ENCODE measurements around the gene ESCO1.

Gene ESCO1

GRCh38 chr18:21513741-21514140 lies 86.8 kb downstream of the ESCO1 start:
- no peak overlapping the region for H2BK15ac ChIP-seq (ENCODE audit: low read length)
- H3K79me1 ChIP-seq (ENCODE audit: low read depth, low read length) = no peaks in the 10 kb centered on the region
- no peak overlapping the region for H3K18ac ChIP-seq (ENCODE audit: low read length)
- no peak overlapping the region for H3K27ac ChIP-seq (replicated peaks; ENCODE audit: low read length)
- no peak overlapping the region for H3K23ac ChIP-seq (ENCODE audit: low read depth, low read length, poor library complexity)
- no peak overlapping the region for H3K14ac ChIP-seq (ENCODE audit: low read length)
- no peak overlapping the region for H4K8ac ChIP-seq (ENCODE audit: low read depth, low read length)
- peaks cover 51 to 100% of the 10 kb centered on the region in 2 donors for H3K36me3 ChIP-seq (replicated peaks in 1 of 2; ENCODE audit: control insufficient read depth in 2 of 2, insufficient read depth in 2 of 2, low read length in 2 of 2)
- H3K4me1 ChIP-seq (ENCODE audit: control insufficient read depth in 2 of 2, insufficient read depth in 1 of 2, low read depth in 1 of 2, low read length in 2 of 2) = no peaks in the 10 kb centered on the region
- WGBS, 2 donors (ENCODE audit: extremely low coverage in 2 of 2, insufficient read length in 2 of 2, insufficient replicate concordance in 1 of 2) = no CpG with 5 or more reads among the region's 5 CpGs
- no peaks in the 10 kb centered on the region for H3K9me3 ChIP-seq (replicated peaks in 1 of 2; ENCODE audit: control insufficient read depth in 2 of 2, insufficient read depth in 1 of 2, low read depth in 1 of 2, low read length in 2 of 2)
- H4K91ac ChIP-seq (ENCODE audit: low read depth, low read length, poor library complexity) = no peak overlapping the region
- H3K4me3 ChIP-seq (ENCODE audit: low read length in 2 of 2) = no peak overlapping the region
- H3K4ac ChIP-seq (ENCODE audit: low read length) = no peak overlapping the region
- H2BK120ac ChIP-seq (ENCODE audit: low read depth, low read length) = no peak overlapping the region
- no peaks in the 10 kb centered on the region for H3K27me3 ChIP-seq (ENCODE audit: control insufficient read depth in 3 of 3, insufficient read depth in 3 of 3, low read depth in 1 of 3, low read length in 3 of 3)
- no peak overlapping the region for H3K4me2 ChIP-seq (ENCODE audit: insufficient read depth, low read length, poor library complexity, severe bottlenecking)
- H3K9ac ChIP-seq (ENCODE audit: low read depth, low read length, poor library complexity) = no peak overlapping the region
- no peak overlapping the region for H2BK5ac ChIP-seq (ENCODE audit: low read length)
- no peak overlapping the region for H2BK12ac ChIP-seq (ENCODE audit: low read length)
- DNase-seq (ENCODE audit: low spot score) = no peak
- no peak overlapping the region for H2AFZ ChIP-seq (ENCODE audit: low read length)
- H2AK5ac ChIP-seq (ENCODE audit: low read depth, low read length) = no peak overlapping the region

GRCh38 chr18:21513292-21513691 lies 87.2 kb downstream of the ESCO1 start:
- no CpG with 5 or more reads among the region's 2 CpGs for WGBS, 2 donors (ENCODE audit: extremely low coverage in 2 of 2, insufficient read length in 2 of 2, insufficient replicate concordance in 1 of 2)
- no peak overlapping the region for H2AK5ac ChIP-seq (ENCODE audit: low read depth, low read length)
- H2AFZ ChIP-seq (ENCODE audit: low read length) = no peak overlapping the region
- no peak overlapping the region for H3K18ac ChIP-seq (ENCODE audit: low read length)
- no peaks in the 10 kb centered on the region for H3K9me3 ChIP-seq (replicated peaks in 1 of 2; ENCODE audit: control insufficient read depth in 2 of 2, insufficient read depth in 1 of 2, low read depth in 1 of 2, low read length in 2 of 2)
- H2BK5ac ChIP-seq (ENCODE audit: low read length) = no peak overlapping the region
- no peaks in the 10 kb centered on the region for H3K4me1 ChIP-seq (ENCODE audit: control insufficient read depth in 2 of 2, insufficient read depth in 1 of 2, low read depth in 1 of 2, low read length in 2 of 2)
- H3K36me3 ChIP-seq (replicated peaks in 1 of 2; ENCODE audit: control insufficient read depth in 2 of 2, insufficient read depth in 2 of 2, low read length in 2 of 2) = peaks cover 53 to 100% of the 10 kb centered on the region in 2 donors
- H2BK12ac ChIP-seq (ENCODE audit: low read length) = no peak overlapping the region
- no peak for DNase-seq (ENCODE audit: low spot score)
- H2BK120ac ChIP-seq (ENCODE audit: low read depth, low read length) = no peak overlapping the region
- H3K4me2 ChIP-seq (ENCODE audit: insufficient read depth, low read length, poor library complexity, severe bottlenecking) = no peak overlapping the region
- H3K23ac ChIP-seq (ENCODE audit: low read depth, low read length, poor library complexity) = no peak overlapping the region
- no peak overlapping the region for H3K27ac ChIP-seq (replicated peaks; ENCODE audit: low read length)
- H3K4me3 ChIP-seq (ENCODE audit: low read length in 2 of 2) = no peak overlapping the region
- no peak overlapping the region for H4K8ac ChIP-seq (ENCODE audit: low read depth, low read length)
- no peak overlapping the region for H4K91ac ChIP-seq (ENCODE audit: low read depth, low read length, poor library complexity)
- H3K4ac ChIP-seq (ENCODE audit: low read length) = no peak overlapping the region
- no peaks in the 10 kb centered on the region for H3K27me3 ChIP-seq (ENCODE audit: control insufficient read depth in 3 of 3, insufficient read depth in 3 of 3, low read depth in 1 of 3, low read length in 3 of 3)
- H3K79me1 ChIP-seq (ENCODE audit: low read depth, low read length) = no peaks in the 10 kb centered on the region
- H3K14ac ChIP-seq (ENCODE audit: low read length) = no peak overlapping the region
- H2BK15ac ChIP-seq (ENCODE audit: low read length) = no peak overlapping the region
- no peak overlapping the region for H3K9ac ChIP-seq (ENCODE audit: low read depth, low read length, poor library complexity)

- no peak overlapping the region for H2BK12ac ChIP-seq (ENCODE audit: low read length)
- H3K9me3 ChIP-seq (replicated peaks in 1 of 2; ENCODE audit: control insufficient read depth in 2 of 2, insufficient read depth in 1 of 2, low read depth in 1 of 2, low read length in 2 of 2) = peaks cover 0 to 1% of the 10 kb centered on the region in 2 donors
- no peak overlapping the region for H3K9ac ChIP-seq (ENCODE audit: low read depth, low read length, poor library complexity)
- H3K27me3 ChIP-seq (ENCODE audit: control insufficient read depth in 3 of 3, insufficient read depth in 3 of 3, low read depth in 1 of 3, low read length in 3 of 3) = no peaks in the 10 kb centered on the region
- no peak overlapping the region for H2BK15ac ChIP-seq (ENCODE audit: low read length)
- no peak overlapping the region for H2BK120ac ChIP-seq (ENCODE audit: low read depth, low read length)
- H3K79me1 ChIP-seq (ENCODE audit: low read depth, low read length) = no peaks in the 10 kb centered on the region
- peaks cover 57 to 100% of the 10 kb centered on the region in 2 donors for H3K36me3 ChIP-seq (replicated peaks in 1 of 2; ENCODE audit: control insufficient read depth in 2 of 2, insufficient read depth in 2 of 2, low read length in 2 of 2)
- H3K4me3 ChIP-seq (ENCODE audit: low read length in 2 of 2) = no peak overlapping the region
- no peak for DNase-seq (ENCODE audit: low spot score)
- H3K4me2 ChIP-seq (ENCODE audit: insufficient read depth, low read length, poor library complexity, severe bottlenecking) = no peak overlapping the region
- no peaks in the 10 kb centered on the region for H3K4me1 ChIP-seq (ENCODE audit: control insufficient read depth in 2 of 2, insufficient read depth in 1 of 2, low read depth in 1 of 2, low read length in 2 of 2)
- no peak overlapping the region for H2AFZ ChIP-seq (ENCODE audit: low read length)
- H3K4ac ChIP-seq (ENCODE audit: low read length) = no peak overlapping the region
- no peak overlapping the region for H3K18ac ChIP-seq (ENCODE audit: low read length)
- H4K8ac ChIP-seq (ENCODE audit: low read depth, low read length) = no peak overlapping the region
- no peak overlapping the region for H3K14ac ChIP-seq (ENCODE audit: low read length)
- no peak overlapping the region for H3K27ac ChIP-seq (replicated peaks; ENCODE audit: low read length)
- no peak overlapping the region for H4K91ac ChIP-seq (ENCODE audit: low read depth, low read length, poor library complexity)
- H2BK5ac ChIP-seq (ENCODE audit: low read length) = no peak overlapping the region
- no peak overlapping the region for H3K23ac ChIP-seq (ENCODE audit: low read depth, low read length, poor library complexity)
- no peak overlapping the region for H2AK5ac ChIP-seq (ENCODE audit: low read depth, low read length)
- WGBS, 2 donors (ENCODE audit: extremely low coverage in 2 of 2, insufficient read length in 2 of 2, insufficient replicate concordance in 1 of 2) = no CpG with 5 or more reads among the region's 5 CpGs
Observed at GRCh38 chr18:21509062-21509461, 91.4 kb downstream of the ESCO1 start.

GRCh38 chr18:21507913-21508701 lies 92.4 kb downstream of the ESCO1 start:
- Histone ChIP-seq H2AFZ (ENCODE audit: low read length) (no peak overlapping the region), H3K4ac (ENCODE audit: low read length) (no peak overlapping the region), H3K27me3 (ENCODE audit: control insufficient read depth in 3 of 3, insufficient read depth in 3 of 3, low read depth in 1 of 3, low read length in 3 of 3) (no peaks in the 10 kb centered on the region), H4K91ac (ENCODE audit: low read depth, low read length, poor library complexity) (no peak overlapping the region), H2AK5ac (ENCODE audit: low read depth, low read length) (no peak overlapping the region), H3K27ac (replicated peaks; ENCODE audit: low read length) (no peak overlapping the region), H3K4me1 (ENCODE audit: control insufficient read depth in 2 of 2, insufficient read depth in 1 of 2, low read depth in 1 of 2, low read length in 2 of 2) (no peaks in the 10 kb centered on the region), H3K14ac (ENCODE audit: low read length) (no peak overlapping the region), H3K9me3 (replicated peaks in 1 of 2; ENCODE audit: control insufficient read depth in 2 of 2, insufficient read depth in 1 of 2, low read depth in 1 of 2, low read length in 2 of 2) (peaks cover 0 to 1% of the 10 kb centered on the region in 2 donors), H3K79me1 (ENCODE audit: low read depth, low read length) (no peaks in the 10 kb centered on the region), H3K9ac (ENCODE audit: low read depth, low read length, poor library complexity) (no peak overlapping the region), H2BK15ac (ENCODE audit: low read length) (no peak overlapping the region), H2BK12ac (ENCODE audit: low read length) (no peak overlapping the region), H3K36me3 (replicated peaks in 1 of 2; ENCODE audit: control insufficient read depth in 2 of 2, insufficient read depth in 2 of 2, low read length in 2 of 2) (peaks cover 49 to 99% of the 10 kb centered on the region in 2 donors), H3K4me3 (ENCODE audit: low read length in 2 of 2) (peak overlapping the region in 1 of 2 donors; percentile 30), H4K8ac (ENCODE audit: low read depth, low read length) (no peak overlapping the region), H2BK5ac (ENCODE audit: low read length) (no peak overlapping the region), H3K18ac (ENCODE audit: low read length) (no peak overlapping the region), H2BK120ac (ENCODE audit: low read depth, low read length) (no peak overlapping the region), H3K23ac (ENCODE audit: low read depth, low read length, poor library complexity) (no peak overlapping the region), H3K4me2 (ENCODE audit: insufficient read depth, low read length, poor library complexity, severe bottlenecking) (no peak overlapping the region)
- no peak for DNase-seq (ENCODE audit: low spot score)
- whole genome bisulfite sequencing, 2 donors (ENCODE audit: extremely low coverage in 2 of 2, insufficient read length in 2 of 2, insufficient replicate concordance in 1 of 2) = no CpG with 5 or more reads among the region's 13 CpGs
